ENCODE measurements around the gene RDM1.

Gene RDM1

DNA sequence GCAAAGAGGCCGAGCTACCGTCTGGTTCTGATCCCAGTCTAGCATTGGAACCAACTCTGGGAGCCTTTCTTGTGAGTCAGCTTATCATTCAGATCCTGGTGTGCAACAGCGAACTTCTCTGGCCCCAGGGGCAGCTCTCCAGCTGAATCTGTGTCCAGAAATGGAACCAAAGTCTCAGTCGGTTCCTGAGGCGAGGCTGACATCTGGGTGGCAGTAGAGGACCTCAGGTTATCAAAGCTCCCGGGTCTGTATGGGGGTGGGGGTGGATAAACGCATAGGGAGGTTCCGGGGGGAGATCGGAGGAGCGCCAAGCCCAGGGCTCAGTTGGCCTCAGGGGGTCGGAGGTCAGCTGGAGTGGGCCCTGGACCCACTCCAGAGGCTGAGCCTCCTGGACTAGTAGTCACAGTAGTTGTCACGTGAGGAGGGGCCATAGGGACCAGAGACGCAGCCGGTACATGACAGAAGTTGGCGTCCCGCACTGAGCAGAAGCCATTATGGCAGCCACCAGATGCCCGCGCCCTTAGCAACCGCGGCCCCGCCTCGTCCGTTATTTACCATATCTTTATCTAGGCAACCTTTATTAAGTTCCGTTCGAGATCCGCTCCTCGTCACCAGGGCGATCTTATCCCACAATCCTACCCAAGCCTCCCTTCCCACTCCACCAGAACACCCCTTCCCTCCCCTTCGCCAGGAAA, 12.9 kb downstream of the RDM1 start:
- no peak overlapping the region for H3K4me3 ChIP-seq (ENCODE audit: low read length)
- DNase-seq (ENCODE audit: low read depth): no peak
- TF ChIP-seq, protein P1, sequence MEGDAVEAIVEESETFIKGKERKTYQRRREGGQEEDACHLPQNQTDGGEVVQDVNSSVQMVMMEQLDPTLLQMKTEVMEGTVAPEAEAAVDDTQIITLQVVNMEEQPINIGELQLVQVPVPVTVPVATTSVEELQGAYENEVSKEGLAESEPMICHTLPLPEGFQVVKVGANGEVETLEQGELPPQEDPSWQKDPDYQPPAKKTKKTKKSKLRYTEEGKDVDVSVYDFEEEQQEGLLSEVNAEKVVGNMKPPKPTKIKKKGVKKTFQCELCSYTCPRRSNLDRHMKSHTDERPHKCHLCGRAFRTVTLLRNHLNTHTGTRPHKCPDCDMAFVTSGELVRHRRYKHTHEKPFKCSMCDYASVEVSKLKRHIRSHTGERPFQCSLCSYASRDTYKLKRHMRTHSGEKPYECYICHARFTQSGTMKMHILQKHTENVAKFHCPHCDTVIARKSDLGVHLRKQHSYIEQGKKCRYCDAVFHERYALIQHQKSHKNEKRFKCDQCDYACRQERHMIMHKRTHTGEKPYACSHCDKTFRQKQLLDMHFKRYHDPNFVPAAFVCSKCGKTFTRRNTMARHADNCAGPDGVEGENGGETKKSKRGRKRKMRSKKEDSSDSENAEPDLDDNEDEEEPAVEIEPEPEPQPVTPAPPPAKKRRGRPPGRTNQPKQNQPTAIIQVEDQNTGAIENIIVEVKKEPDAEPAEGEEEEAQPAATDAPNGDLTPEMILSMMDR (conservative IDR thresholded peaks at IDR 0.05; ENCODE audit: low read length): no peak

DNA sequence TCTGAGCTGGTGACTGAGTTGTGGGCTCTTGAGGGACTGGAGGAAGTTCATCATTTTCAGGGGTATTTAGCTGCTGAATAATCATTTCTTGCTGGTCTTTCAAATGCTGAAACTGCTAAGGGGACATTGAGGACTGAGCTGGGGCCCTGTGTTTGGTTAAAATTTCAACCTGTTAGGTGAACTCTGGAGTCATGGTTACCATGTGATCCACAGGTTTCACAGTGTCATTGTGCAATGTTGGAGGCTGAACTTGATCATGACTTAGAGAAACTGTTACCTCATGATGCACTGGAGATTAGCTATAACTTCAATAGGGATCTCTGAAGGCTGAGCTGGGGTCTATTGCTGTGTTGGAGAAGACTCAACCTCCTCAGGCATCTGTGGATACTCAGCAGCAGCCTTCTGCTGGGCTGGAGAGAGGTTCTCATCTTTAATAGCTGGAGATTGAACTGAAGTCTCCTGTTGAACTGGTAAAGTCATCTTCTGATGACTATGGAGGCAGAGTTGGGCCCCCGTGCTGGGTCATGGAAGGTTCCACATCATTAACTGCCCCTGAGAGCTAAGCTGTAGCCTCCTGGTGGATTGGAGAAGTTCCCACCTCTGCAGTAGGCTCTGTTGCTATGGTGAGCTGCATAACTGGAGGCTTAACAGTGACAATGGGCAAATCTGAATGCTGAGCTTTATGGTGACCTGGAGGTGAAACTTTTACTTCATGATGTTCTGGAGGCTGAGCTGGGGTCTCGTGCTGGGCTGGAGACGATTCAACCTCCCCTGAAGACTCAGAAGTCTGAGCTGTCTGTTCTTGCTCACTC, 15.2 kb downstream of the RDM1 start:
- DNase-seq (ENCODE audit: low read depth): no peak
- H3K4me3 ChIP-seq (ENCODE audit: low read length): no peak overlapping the region
- TF ChIP-seq, protein P1 (conservative IDR thresholded peaks at IDR 0.05; ENCODE audit: low read length): no peak

- no peak for DNase-seq (ENCODE audit: low read depth)
- TF ChIP-seq, protein P1 (conservative IDR thresholded peaks at IDR 0.05; ENCODE audit: low read length): no peak
- H3K4me3 ChIP-seq (ENCODE audit: low read length): no peak overlapping the region
Measured at GRCh38 chr17:35914354-35914753, 16.2 kb downstream of the RDM1 start.

DNA sequence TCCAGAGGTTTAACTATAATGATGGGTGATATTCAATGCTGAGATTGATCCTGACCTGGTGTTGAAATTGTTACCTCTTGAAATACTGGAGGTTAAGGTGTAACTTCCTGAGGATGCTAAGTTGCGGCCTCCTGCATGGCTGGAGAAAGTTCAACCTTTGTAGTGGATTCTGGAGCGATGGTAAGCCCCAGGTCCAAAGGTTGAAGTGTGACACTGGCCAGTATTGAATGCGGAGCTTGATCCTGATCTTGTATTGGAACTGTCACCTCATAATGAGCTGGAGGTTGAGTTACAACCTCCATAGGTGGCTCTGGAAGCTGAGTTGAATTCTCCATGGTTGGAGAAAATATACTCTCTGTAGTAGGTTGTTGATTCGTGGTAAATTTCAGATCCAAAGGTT, 17.0 kb downstream of the RDM1 start:
- TF ChIP-seq, protein P1 (conservative IDR thresholded peaks at IDR 0.05; ENCODE audit: low read length): no peak
- H3K4me3 ChIP-seq (ENCODE audit: low read length): no peak overlapping the region
- no peak for DNase-seq (ENCODE audit: low read depth)

DNA sequence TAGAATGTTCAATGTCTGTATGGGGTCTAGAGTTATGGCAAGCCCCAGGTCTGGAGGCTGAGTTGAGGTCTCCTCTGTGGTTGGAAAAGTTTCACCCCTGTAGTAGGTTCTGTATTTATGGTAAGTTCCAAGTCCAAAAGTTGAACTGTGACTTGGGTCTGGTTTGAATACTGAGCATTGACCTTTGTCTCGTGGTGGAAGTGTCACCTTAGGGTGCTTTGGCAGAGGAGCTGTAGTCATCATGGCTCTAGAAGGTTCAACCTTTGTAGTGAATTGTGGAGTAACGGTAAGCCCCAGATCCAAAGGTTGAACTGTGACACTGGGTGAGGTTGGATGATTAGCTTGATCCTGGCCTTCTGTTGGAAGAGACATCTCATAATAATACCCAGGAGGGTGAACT, 17.6 kb downstream of the RDM1 start:
- no peak for DNase-seq (ENCODE audit: low read depth)
- TF ChIP-seq, protein P1 (conservative IDR thresholded peaks at IDR 0.05; ENCODE audit: low read length): no peak
- no peak overlapping the region for H3K4me3 ChIP-seq (ENCODE audit: low read length)

DNA sequence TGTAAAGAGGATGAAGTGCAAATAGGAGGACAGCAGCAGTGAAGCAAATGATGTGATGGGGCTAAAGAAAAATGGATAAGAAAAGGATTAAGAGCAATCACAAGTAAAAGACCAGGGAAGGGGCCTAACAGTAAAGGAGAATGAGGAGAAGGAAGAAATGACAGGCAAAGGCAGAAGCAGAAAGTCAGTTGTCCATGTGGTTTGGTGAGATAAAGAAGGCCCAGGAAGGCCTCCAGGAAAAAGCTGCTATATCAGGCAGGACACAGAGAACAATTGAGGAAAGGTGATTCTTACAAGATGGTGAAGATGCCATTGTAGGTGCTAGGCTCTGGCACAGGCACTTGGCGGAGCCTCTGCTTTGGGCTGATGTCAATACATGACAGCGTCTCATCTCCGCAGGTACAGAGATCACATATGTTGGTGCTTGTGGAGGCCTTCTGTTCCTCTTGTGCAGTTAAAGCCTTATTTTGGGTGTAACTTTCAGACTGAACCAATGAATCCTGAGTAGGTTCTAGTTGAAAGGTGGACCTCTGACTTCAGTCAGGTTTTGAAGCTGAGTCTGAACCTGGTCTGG, 18.1 kb downstream of the RDM1 start:
- TF ChIP-seq, protein P1 (conservative IDR thresholded peaks at IDR 0.05; ENCODE audit: low read length): no peak
- no peak for DNase-seq (ENCODE audit: low read depth)
- no peak overlapping the region for H3K4me3 ChIP-seq (ENCODE audit: low read length)
